Body of pancreas (tissue), 4 donors: ENCODE results near the gene SYT2.

Source experiments
- POLR2A ChIP-seq, 3 donors: fragments of 450-650 bp; IDR thresholded peaks; one replicate each; pipeline ENCODE4 v1.6.1; 2016; ENCODE audit warnings: antibody characterized with exemption in 3 of 3, mild to moderate bottlenecking in 2 of 3
- TF ChIP-seq, protein P1 (sequence below), 7 experiments: fragments of 450-650 bp in 4 of 7; fragments of 200-600 bp in 3 of 7; sonication (generic) in 3 of 7; IDR thresholded peaks; one replicate each; pipeline ENCODE4 v1.5.1; 2016 to 2019; ENCODE audit warnings: antibody characterized with exemption in 7 of 7

- TF ChIP-seq, protein P1, sequence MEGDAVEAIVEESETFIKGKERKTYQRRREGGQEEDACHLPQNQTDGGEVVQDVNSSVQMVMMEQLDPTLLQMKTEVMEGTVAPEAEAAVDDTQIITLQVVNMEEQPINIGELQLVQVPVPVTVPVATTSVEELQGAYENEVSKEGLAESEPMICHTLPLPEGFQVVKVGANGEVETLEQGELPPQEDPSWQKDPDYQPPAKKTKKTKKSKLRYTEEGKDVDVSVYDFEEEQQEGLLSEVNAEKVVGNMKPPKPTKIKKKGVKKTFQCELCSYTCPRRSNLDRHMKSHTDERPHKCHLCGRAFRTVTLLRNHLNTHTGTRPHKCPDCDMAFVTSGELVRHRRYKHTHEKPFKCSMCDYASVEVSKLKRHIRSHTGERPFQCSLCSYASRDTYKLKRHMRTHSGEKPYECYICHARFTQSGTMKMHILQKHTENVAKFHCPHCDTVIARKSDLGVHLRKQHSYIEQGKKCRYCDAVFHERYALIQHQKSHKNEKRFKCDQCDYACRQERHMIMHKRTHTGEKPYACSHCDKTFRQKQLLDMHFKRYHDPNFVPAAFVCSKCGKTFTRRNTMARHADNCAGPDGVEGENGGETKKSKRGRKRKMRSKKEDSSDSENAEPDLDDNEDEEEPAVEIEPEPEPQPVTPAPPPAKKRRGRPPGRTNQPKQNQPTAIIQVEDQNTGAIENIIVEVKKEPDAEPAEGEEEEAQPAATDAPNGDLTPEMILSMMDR (IDR thresholded peaks at IDR 0.05), result no peak
- TF ChIP-seq POLR2A (IDR thresholded peaks at IDR 0.05), result no peak
Measured at GRCh38 chr1:202563818-202564217, 146.4 kb downstream of the SYT2 start.
